ENCODE results near the gene ZC4H2. TPM values are rescaled to one million over a fixed set of nuclear protein-coding genes. Genes with fewer than 3 reads are reported as not detected.

The ZC4H2 gene
- total and polyA plus RNA-seq, 2 of the 13 experiments (the other 11 are each of a cell fraction or from before 2014, with no cell fraction given): 6.1 to 12.8 TPM

- no peaks in the 10 kb centered on the region for H3K9me3 ChIP-seq (ENCODE audit: low read length)
Measured at GRCh38 chrX:64977051-64977450, 801 bp upstream of the ZC4H2 start.

GRCh38 chrX:64976673-64977040, 407 bp upstream of the ZC4H2 start:
- peak overlapping the region; percentile 69 for H3K4me2 ChIP-seq (ENCODE audit: low read depth, low read length)

More at GRCh38 chrX:64977051-64977450, 801 bp upstream of the ZC4H2 start:
- H3K9ac ChIP-seq (ENCODE audit: insufficient read depth, low read depth, low read length): no peak overlapping the region
- TF ChIP-seq GFI1 (CRISPR knock-in tag; IDR thresholded peaks at IDR 0.05; ENCODE audit: borderline replicate concordance): no peak
- TF ChIP-seq HNRNPUL1 (IDR thresholded peaks at IDR 0.05; ENCODE audit: low read depth, low read length): no peak
- no peak for TF ChIP-seq NAIF1 (CRISPR knock-in tag; IDR thresholded peaks at IDR 0.05; ENCODE audit: borderline replicate concordance)
- no peak for TF ChIP-seq ZSCAN9 (CRISPR knock-in tag; IDR thresholded peaks at IDR 0.05; ENCODE audit: borderline replicate concordance)
- TF ChIP-seq ZBTB26 (CRISPR knock-in tag; IDR thresholded peaks at IDR 0.05; ENCODE audit: borderline replicate concordance): no peak
- no peak for TF ChIP-seq TBX2 (CRISPR knock-in tag; IDR thresholded peaks at IDR 0.05; ENCODE audit: borderline replicate concordance)
- no peaks in the 10 kb centered on the region for H4K20me1 ChIP-seq (ENCODE audit: insufficient read depth, low read length)
- H3K4me3 ChIP-seq (replicated peaks in 1 of 3; ENCODE audit: insufficient read depth in 1 of 3, low read depth in 2 of 3, low read length in 3 of 3): peak overlapping the region in 2 of 3 experiments; percentile 54 to 78; a peak in 3 of 6 replicates
- intact Hi-C loops (cut with micrococcal nuclease; ENCODE audit: unreplicated experiment) (no loop called here), in situ Hi-C loops (cut with HindIII; ENCODE audit: extremely low pct_ligation_motif_present, low pct_unique_long_range_greater_than_20kb) (no loop called here)
- FAIRE-seq (no peak), DNase-seq (ENCODE audit: low spot score) (no peak), ATAC-seq (no peak)
- no peak overlapping the region for H2AFZ ChIP-seq (ENCODE audit: low read length)
- peaks cover 11% of the 10 kb centered on the region for H3K4me1 ChIP-seq (ENCODE audit: insufficient read depth, low read length)
- H3K27me3 ChIP-seq (ENCODE audit: control insufficient read depth in 1 of 2, insufficient read depth in 2 of 2, low read length in 2 of 2): no peaks in the 10 kb centered on the region
- CTCF ChIA-PET (ENCODE audit: low intra/inter-chr PET ratio, low total read pairs): no interaction called here
- no TSS peak for BruUV-seq (replicated peaks)
- no peak overlapping the region for H3K27ac ChIP-seq (ENCODE audit: extremely low read length, insufficient read depth, low read length)
- POLR2A ChIA-PET: no interaction called here
- H3K79me2 ChIP-seq (ENCODE audit: insufficient read depth, low read length): no peaks in the 10 kb centered on the region
- H3K36me3 ChIP-seq (replicated peaks in 1 of 2; ENCODE audit: control insufficient read depth in 1 of 2, insufficient read depth in 2 of 2, low read length in 2 of 2): no peaks in the 10 kb centered on the region
- peak overlapping the region; percentile 69 for H3K4me2 ChIP-seq (ENCODE audit: low read depth, low read length)
- 19% methylated on average over 2 of the region's 2 CpGs for WGBS (ENCODE audit: low lambda C conversion rate)

More at GRCh38 chrX:64976673-64977040, 407 bp upstream of the ZC4H2 start:
- intact Hi-C loops (cut with micrococcal nuclease; ENCODE audit: unreplicated experiment) (loop anchor here (1.0 kb wide), 1 partner anchor 68 kb away; no protein-coding TSS in a partner anchor), in situ Hi-C loops (cut with HindIII; ENCODE audit: extremely low pct_ligation_motif_present, low pct_unique_long_range_greater_than_20kb) (no loop called here)
- Histone ChIP-seq H4K20me1 (ENCODE audit: insufficient read depth, low read length) (no peaks in the 10 kb centered on the region), H3K36me3 (replicated peaks in 1 of 2; ENCODE audit: control insufficient read depth in 1 of 2, insufficient read depth in 2 of 2, low read length in 2 of 2) (no peaks in the 10 kb centered on the region), H3K4me1 (ENCODE audit: insufficient read depth, low read length) (peaks cover 11% of the 10 kb centered on the region), H3K9me3 (ENCODE audit: low read length) (no peaks in the 10 kb centered on the region), H3K9ac (ENCODE audit: insufficient read depth, low read depth, low read length) (no peak overlapping the region), H2AFZ (ENCODE audit: low read length) (no peak overlapping the region), H3K4me3 (replicated peaks in 1 of 3; ENCODE audit: insufficient read depth in 1 of 3, low read depth in 2 of 3, low read length in 3 of 3) (peak overlapping the region; percentile 54 to 78 (median 63)), H3K79me2 (ENCODE audit: insufficient read depth, low read length) (no peaks in the 10 kb centered on the region), H3K27ac (ENCODE audit: extremely low read length, insufficient read depth, low read length) (no peak overlapping the region), H3K27me3 (ENCODE audit: control insufficient read depth in 1 of 2, insufficient read depth in 2 of 2, low read length in 2 of 2) (no peaks in the 10 kb centered on the region)
- POLR2A ChIA-PET: interaction anchor here (1.6 kb wide), 1 partner anchor 10 kb away, joined by 3 read pairs; no protein-coding TSS in a partner anchor
- TF ChIP-seq PATZ1 (CRISPR knock-in tag; IDR thresholded peaks at IDR 0.05): 0 out of 2 replicates have a peak, but pooled peaks have one; percentile 1
- no peak for TF ChIP-seq ZNF644 (CRISPR knock-in tag; IDR thresholded peaks at IDR 0.05; ENCODE audit: low read depth)
- DNase-seq (ENCODE audit: low spot score) (no peak), ATAC-seq (no peak; the same call in 2 of the 3 replicates), FAIRE-seq (no peak)
- WGBS (ENCODE audit: low lambda C conversion rate): 10% methylated on average over 11 of the region's 11 CpGs
- CTCF ChIA-PET (ENCODE audit: low intra/inter-chr PET ratio, low total read pairs): no interaction called here
- BruUV-seq (replicated peaks): no TSS peak
